Breast epithelium (tissue), 3 donors: Measurements from ENCODE around the gene CD163L1.

Source experiments
- POLR2A ChIP-seq: fragments of 450-650 bp; IDR thresholded peaks from one replicate; pipeline ENCODE4 v1.6.1; 2016; ENCODE audit warnings: antibody characterized with exemption, mild to moderate bottlenecking, moderate library complexity
- TF ChIP-seq, protein P1 (sequence below), 3 donors: fragments of 450-650 bp; IDR thresholded peaks; one replicate each; pipeline ENCODE4 v1.5.1; 2016 to 2017; ENCODE audit warnings: antibody characterized with exemption in 3 of 3, mild to moderate bottlenecking in 3 of 3, moderate library complexity in 3 of 3

DNA sequence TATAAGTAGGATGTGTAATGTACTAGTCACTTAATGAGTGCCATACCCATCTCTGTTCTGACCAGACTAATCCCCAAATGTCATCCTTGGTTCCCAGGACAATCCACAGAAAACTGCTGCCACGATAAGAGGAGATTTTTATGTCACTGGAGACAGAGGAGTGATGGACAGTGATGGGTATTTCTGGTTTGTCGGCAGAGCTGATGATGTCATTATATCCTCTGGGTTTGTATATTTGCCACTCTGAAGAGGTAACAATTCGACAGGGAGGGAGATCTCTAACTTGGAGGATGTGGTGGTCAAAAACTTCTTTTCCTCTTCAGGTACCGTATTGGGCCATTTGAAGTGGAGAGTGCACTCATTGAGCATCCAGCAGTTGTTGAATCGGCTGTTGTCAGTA, 119.8 kb downstream of the CD163L1 start:
- TF ChIP-seq, protein P1, sequence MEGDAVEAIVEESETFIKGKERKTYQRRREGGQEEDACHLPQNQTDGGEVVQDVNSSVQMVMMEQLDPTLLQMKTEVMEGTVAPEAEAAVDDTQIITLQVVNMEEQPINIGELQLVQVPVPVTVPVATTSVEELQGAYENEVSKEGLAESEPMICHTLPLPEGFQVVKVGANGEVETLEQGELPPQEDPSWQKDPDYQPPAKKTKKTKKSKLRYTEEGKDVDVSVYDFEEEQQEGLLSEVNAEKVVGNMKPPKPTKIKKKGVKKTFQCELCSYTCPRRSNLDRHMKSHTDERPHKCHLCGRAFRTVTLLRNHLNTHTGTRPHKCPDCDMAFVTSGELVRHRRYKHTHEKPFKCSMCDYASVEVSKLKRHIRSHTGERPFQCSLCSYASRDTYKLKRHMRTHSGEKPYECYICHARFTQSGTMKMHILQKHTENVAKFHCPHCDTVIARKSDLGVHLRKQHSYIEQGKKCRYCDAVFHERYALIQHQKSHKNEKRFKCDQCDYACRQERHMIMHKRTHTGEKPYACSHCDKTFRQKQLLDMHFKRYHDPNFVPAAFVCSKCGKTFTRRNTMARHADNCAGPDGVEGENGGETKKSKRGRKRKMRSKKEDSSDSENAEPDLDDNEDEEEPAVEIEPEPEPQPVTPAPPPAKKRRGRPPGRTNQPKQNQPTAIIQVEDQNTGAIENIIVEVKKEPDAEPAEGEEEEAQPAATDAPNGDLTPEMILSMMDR (IDR thresholded peaks at IDR 0.05) = no peak
- TF ChIP-seq POLR2A = no peak
